Activated CD4-positive, alpha-beta memory T cell treated with anti-CD3 and anti-CD28 coated beads, Interleukin-2, amount 10 ng/mL, durations not matched to agents 7 days and 5 days (primary cell): ENCODE data around the gene DNM3. TPM values are rescaled to one million over a fixed set of nuclear protein-coding genes. Genes with fewer than 3 reads are reported as not detected.

Experiments
- CTCF ChIA-PET: fragments of 350-600 bp; sonication (Branson Sonifier 250); formaldehyde crosslinking; loops from one replicate; lab custom pipeline; 2021; ENCODE audit warnings: antibody characterized with exemption, inconsistent platforms; lab: Charles Lee
- POLR2A ChIA-PET: fragments of 350-600 bp; sonication (Branson Sonifier 250); formaldehyde crosslinking; loops from one replicate; lab custom pipeline; 2021; ENCODE audit warnings: antibody characterized with exemption; lab: Charles Lee
- DNase-seq: peaks from one replicate; pipeline ENCODE4 v3.0.0-alpha.2; 2020
- H3K27ac Mint-ChIP-seq: one replicate; pipeline ENCODE4 v1.8.0; 2021; ENCODE audit warnings: mild to moderate bottlenecking, mixed read lengths
- H3K27me3 Mint-ChIP-seq: one replicate; pipeline ENCODE4 v1.8.0; 2021; ENCODE audit warnings: mixed read lengths
- H3K36me3 Mint-ChIP-seq: one replicate; pipeline ENCODE4 v1.8.0; 2021; ENCODE audit warnings: low read depth, mixed read lengths
- H3K4me1 Mint-ChIP-seq: one replicate; pipeline ENCODE4 v1.8.0; 2021; ENCODE audit warnings: mixed read lengths
- H3K4me3 Mint-ChIP-seq: one replicate; pipeline ENCODE4 v1.8.0; 2021; ENCODE audit warnings: mild to moderate bottlenecking, mixed read lengths
- H3K9me3 Mint-ChIP-seq: one replicate; pipeline ENCODE4 v1.8.0; 2021; ENCODE audit warnings: mixed read lengths
- total RNA-seq, 2 experiments: library from RNA; stranded (reverse); gene quantifications; one replicate each; pipeline ENCODE4 v1.2.3, GENCODE V29; 2021

DNM3 gene
- total RNA-seq, 2 experiments from 2014 or later = 2.0 to 2.2 TPM

GRCh38 chr1:171913385-171913784 is 72.1 kb downstream of the DNM3 start:
- Mint-ChIP-seq H3K9me3 (no peaks in the 10 kb centered on the region), H3K4me3 (no peak overlapping the region), H3K27ac (no peak overlapping the region), H3K36me3 (no peaks in the 10 kb centered on the region), H3K27me3 (peaks cover 2% of the 10 kb centered on the region), H3K4me1 (peaks cover 3% of the 10 kb centered on the region)
- POLR2A ChIA-PET = no interaction called here
- DNase-seq = no peak
- CTCF ChIA-PET = no interaction called here

GRCh38 chr1:171916315-171916771 is 75.0 kb downstream of the DNM3 start:
- Mint-ChIP-seq H3K27me3 (peaks cover 2% of the 10 kb centered on the region), H3K9me3 (no peaks in the 10 kb centered on the region), H3K27ac (no peak overlapping the region), H3K4me3 (no peak overlapping the region), H3K36me3 (no peaks in the 10 kb centered on the region), H3K4me1 (no peaks in the 10 kb centered on the region)
- ChIA-PET POLR2A (no interaction called here), CTCF (no interaction called here)
- DNase-seq = no peak

- no peak for DNase-seq
- ChIA-PET POLR2A (no interaction called here), CTCF (no interaction called here)
- Mint-ChIP-seq H3K4me3 (no peak overlapping the region), H3K36me3 (no peaks in the 10 kb centered on the region), H3K4me1 (no peaks in the 10 kb centered on the region), H3K27me3 (peaks cover 2% of the 10 kb centered on the region), H3K27ac (no peak overlapping the region), H3K9me3 (no peaks in the 10 kb centered on the region)
Measured at GRCh38 chr1:171917331-171917730, 76.0 kb downstream of the DNM3 start.

GRCh38 chr1:171919891-171920887 is 78.9 kb downstream of the DNM3 start:
- peaks cover 4% of the 10 kb centered on the region for H3K4me1 Mint-ChIP-seq
- POLR2A ChIA-PET = no interaction called here
- no peaks in the 10 kb centered on the region for H3K27me3 Mint-ChIP-seq
- H3K36me3 Mint-ChIP-seq = no peaks in the 10 kb centered on the region
- no peak overlapping the region for H3K4me3 Mint-ChIP-seq
- CTCF ChIA-PET = interaction anchor here (0.6 kb wide), 1 partner anchor 113 kb away, joined by 5 read pairs; no protein-coding TSS in a partner anchor
- no peak overlapping the region for H3K27ac Mint-ChIP-seq
- no peaks in the 10 kb centered on the region for H3K9me3 Mint-ChIP-seq
- DNase-seq = no peak

GRCh38 chr1:171922999-171923398 is 81.7 kb downstream of the DNM3 start:
- Mint-ChIP-seq H3K4me1 (peaks cover 4% of the 10 kb centered on the region), H3K9me3 (no peaks in the 10 kb centered on the region), H3K36me3 (no peaks in the 10 kb centered on the region), H3K27ac (no peak overlapping the region), H3K4me3 (no peak overlapping the region), H3K27me3 (no peaks in the 10 kb centered on the region)
- no peak for DNase-seq
- ChIA-PET CTCF (no interaction called here), POLR2A (no interaction called here)

- ChIA-PET POLR2A (no interaction called here), CTCF (no interaction called here)
- DNase-seq = no peak
- no peaks in the 10 kb centered on the region for H3K4me1 Mint-ChIP-seq
- no peaks in the 10 kb centered on the region for H3K9me3 Mint-ChIP-seq
- no peaks in the 10 kb centered on the region for H3K36me3 Mint-ChIP-seq
- no peak overlapping the region for H3K4me3 Mint-ChIP-seq
- H3K27me3 Mint-ChIP-seq = peaks cover 9% of the 10 kb centered on the region
- H3K27ac Mint-ChIP-seq = no peak overlapping the region
Measured at GRCh38 chr1:171929121-171929520, 87.8 kb downstream of the DNM3 start.

- no peak for DNase-seq
- no peaks in the 10 kb centered on the region for H3K9me3 Mint-ChIP-seq
- H3K4me3 Mint-ChIP-seq = no peak overlapping the region
- ChIA-PET CTCF (no interaction called here), POLR2A (no interaction called here)
- peaks cover 9% of the 10 kb centered on the region for H3K27me3 Mint-ChIP-seq
- H3K36me3 Mint-ChIP-seq = no peaks in the 10 kb centered on the region
- no peak overlapping the region for H3K27ac Mint-ChIP-seq
- no peaks in the 10 kb centered on the region for H3K4me1 Mint-ChIP-seq
Measured at GRCh38 chr1:171931752-171932151, 90.5 kb downstream of the DNM3 start.

GRCh38 chr1:171934664-171935063 is 93.4 kb downstream of the DNM3 start:
- peaks cover 9% of the 10 kb centered on the region for H3K27me3 Mint-ChIP-seq
- H3K36me3 Mint-ChIP-seq = no peaks in the 10 kb centered on the region
- ChIA-PET POLR2A (no interaction called here), CTCF (no interaction called here)
- no peaks in the 10 kb centered on the region for H3K9me3 Mint-ChIP-seq
- H3K4me3 Mint-ChIP-seq = no peak overlapping the region
- H3K27ac Mint-ChIP-seq = no peak overlapping the region
- DNase-seq = no peak
- peaks cover 1% of the 10 kb centered on the region for H3K4me1 Mint-ChIP-seq

- peaks cover 1% of the 10 kb centered on the region for H3K4me1 Mint-ChIP-seq
- POLR2A ChIA-PET = no interaction called here
- H3K27ac Mint-ChIP-seq = no peak overlapping the region
- H3K27me3 Mint-ChIP-seq = peaks cover 9% of the 10 kb centered on the region
- no peaks in the 10 kb centered on the region for H3K9me3 Mint-ChIP-seq
- no peak for DNase-seq
- CTCF ChIA-PET = interaction anchor here (0.6 kb wide), 1 partner anchor 173 kb away, joined by 3 read pairs; no protein-coding TSS in a partner anchor
- no peak overlapping the region for H3K4me3 Mint-ChIP-seq
- no peaks in the 10 kb centered on the region for H3K36me3 Mint-ChIP-seq
Measured at GRCh38 chr1:171935086-171935485, 93.8 kb downstream of the DNM3 start.

- Mint-ChIP-seq H3K27me3 (peaks cover 9% of the 10 kb centered on the region), H3K9me3 (no peaks in the 10 kb centered on the region), H3K4me1 (peaks cover 1% of the 10 kb centered on the region), H3K27ac (no peak overlapping the region), H3K4me3 (no peak overlapping the region), H3K36me3 (no peaks in the 10 kb centered on the region)
- POLR2A ChIA-PET = no interaction called here
- CTCF ChIA-PET = interaction anchor here (0.6 kb wide), 1 partner anchor 172 kb away, joined by 3 read pairs; no protein-coding TSS in a partner anchor
- DNase-seq = no peak
Measured at GRCh38 chr1:171935664-171936063, 94.4 kb downstream of the DNM3 start.

- H3K27me3 Mint-ChIP-seq = peaks cover 7% of the 10 kb centered on the region
- no peaks in the 10 kb centered on the region for H3K36me3 Mint-ChIP-seq
- H3K27ac Mint-ChIP-seq = no peak overlapping the region
- H3K4me3 Mint-ChIP-seq = no peak overlapping the region
- DNase-seq = no peak
- peaks cover 1% of the 10 kb centered on the region for H3K4me1 Mint-ChIP-seq
- no peaks in the 10 kb centered on the region for H3K9me3 Mint-ChIP-seq
- POLR2A ChIA-PET = no interaction called here
- CTCF ChIA-PET = no interaction called here
Measured at GRCh38 chr1:171937938-171938337, 96.6 kb downstream of the DNM3 start.

- no peaks in the 10 kb centered on the region for H3K27me3 Mint-ChIP-seq
- no peak for DNase-seq
- H3K27ac Mint-ChIP-seq = no peak overlapping the region
- peaks cover 1% of the 10 kb centered on the region for H3K4me1 Mint-ChIP-seq
- no peak overlapping the region for H3K4me3 Mint-ChIP-seq
- H3K9me3 Mint-ChIP-seq = no peaks in the 10 kb centered on the region
- H3K36me3 Mint-ChIP-seq = no peaks in the 10 kb centered on the region
- CTCF ChIA-PET = no interaction called here
- POLR2A ChIA-PET = no interaction called here
Measured at GRCh38 chr1:171939740-171940139, 98.4 kb downstream of the DNM3 start.

- H3K4me1 Mint-ChIP-seq = peaks cover 1% of the 10 kb centered on the region
- POLR2A ChIA-PET = no interaction called here
- no peaks in the 10 kb centered on the region for H3K9me3 Mint-ChIP-seq
- no peak overlapping the region for H3K27ac Mint-ChIP-seq
- no peaks in the 10 kb centered on the region for H3K36me3 Mint-ChIP-seq
- H3K27me3 Mint-ChIP-seq = no peaks in the 10 kb centered on the region
- CTCF ChIA-PET = no interaction called here
- no peak for DNase-seq
- H3K4me3 Mint-ChIP-seq = no peak overlapping the region
Measured at GRCh38 chr1:171940368-171940767, 99.1 kb downstream of the DNM3 start.
